IMR-90 (cell line): Measurements from ENCODE around the gene ATP23. TPM values are rescaled to one million over a fixed set of nuclear protein-coding genes. Genes with fewer than 3 reads are reported as not detected.

ENCODE experiments used
- ATAC-seq: fragments of 200-7000 bp; cut with Tn5 transposase; 2 replicates; pipeline ENCODE4 v1.9.1; 2020; ENCODE audit warnings: low read depth, mild to moderate bottlenecking, moderate library complexity
- BruUV-seq: library from RNA; stranded (reverse); fragments of 400-500 nt; replicated peaks from 2 replicates; lab custom pipeline; 2021; lab: Mats Ljungman, UMichigan
- CTCF ChIA-PET: fragments of 300-600 bp; formaldehyde crosslinking; extraction: SDS; loops from one replicate; lab custom pipeline; 2021; ENCODE audit warnings: antibody characterized with exemption; lab: Yijun Ruan, JAX
- POLR2A ChIA-PET: fragments of 300-600 bp; sonication (Branson Sonifier 250); formaldehyde crosslinking; loops from one replicate; lab custom pipeline; 2022; ENCODE audit warnings: antibody characterized with exemption; ENCODE audit not compliant: unreplicated experiment; lab: Charles Lee
- DNase-seq: peaks from one replicate; pipeline ENCODE4 v3.0.0; 2013
- H2AFZ ChIP-seq: replicated peaks from 2 replicates; pipeline ENCODE3; 2013; ENCODE audit warnings: low read length, mild to moderate bottlenecking; ENCODE audit not compliant: poor library complexity
- H2AK5ac ChIP-seq: 2 replicates; pipeline ENCODE4 v1.6.1; 2013; ENCODE audit warnings: low read depth, low read length, inconsistent platforms
- H2AK9ac ChIP-seq: replicated peaks from 2 replicates; pipeline ENCODE3; 2013; ENCODE audit warnings: mild to moderate bottlenecking, low read depth, low read length, moderate library complexity; ENCODE audit not compliant: poor library complexity
- H2BK120ac ChIP-seq: 2 replicates; pipeline ENCODE4 v1.6.1; 2013; ENCODE audit warnings: low read depth, low read length, inconsistent platforms
- H2BK15ac ChIP-seq: 3 replicates; pipeline ENCODE4 v1.6.1; 2013; ENCODE audit warnings: low read depth, low read length, inconsistent platforms
- H2BK20ac ChIP-seq: 2 replicates; pipeline ENCODE4 v1.6.1; 2013; ENCODE audit warnings: low read depth, mild to moderate bottlenecking, inconsistent platforms, low read length, moderate library complexity
- H2BK5ac ChIP-seq: 2 replicates; pipeline ENCODE4 v1.6.1; 2013; ENCODE audit warnings: mild to moderate bottlenecking, low read depth, low read length, inconsistent platforms; ENCODE audit not compliant: poor library complexity, severe bottlenecking
- H3K14ac ChIP-seq: replicated peaks from 2 replicates; pipeline ENCODE4 v1.6.1; 2013; ENCODE audit warnings: low read depth, low read length, inconsistent platforms
- H3K18ac ChIP-seq: 2 replicates; pipeline ENCODE4 v1.6.1; 2013; ENCODE audit warnings: low read depth, low read length, control low read depth
- H3K23ac ChIP-seq: 2 replicates; pipeline ENCODE4 v1.6.1; 2013; ENCODE audit warnings: low read depth, low read length, inconsistent platforms
- H3K27ac ChIP-seq: 2 replicates; pipeline ENCODE4 v1.5.1; 2013; ENCODE audit warnings: mild to moderate bottlenecking, control low read depth, low read length; ENCODE audit not compliant: insufficient read depth
- H3K27me3 ChIP-seq: 2 replicates; pipeline ENCODE4 v1.6.1; 2013; ENCODE audit warnings: low read length; ENCODE audit not compliant: control insufficient read depth, insufficient read depth
- H3K36me3 ChIP-seq: 2 replicates; pipeline ENCODE4 v1.6.1; 2013; ENCODE audit warnings: low read length, mixed read lengths; ENCODE audit not compliant: control insufficient read depth, insufficient read depth
- H3K4ac ChIP-seq: 2 replicates; pipeline ENCODE4 v1.6.1; 2013; ENCODE audit warnings: low read depth, low read length, inconsistent platforms
- H3K4me1 ChIP-seq: 2 replicates; pipeline ENCODE4 v1.6.1; 2013; ENCODE audit warnings: low read length, mixed read lengths; ENCODE audit not compliant: control insufficient read depth, insufficient read depth
- H3K4me2 ChIP-seq: 2 replicates; pipeline ENCODE4 v1.6.1; 2013; ENCODE audit warnings: low read depth, mild to moderate bottlenecking, control low read depth, low read length, moderate library complexity
- H3K4me3 ChIP-seq: 2 replicates; pipeline ENCODE4 v1.5.1; 2013; ENCODE audit warnings: low read depth, mild to moderate bottlenecking, control low read depth, low read length, moderate library complexity; ENCODE audit not compliant: insufficient read depth
- H3K56ac ChIP-seq: 2 replicates; pipeline ENCODE4 v1.6.1; 2013; ENCODE audit warnings: low read length, inconsistent platforms; ENCODE audit not compliant: insufficient read depth; ENCODE audit errors: extremely low read depth
- H3K79me1 ChIP-seq, 2 experiments: 2 replicates each; pipeline ENCODE4 v1.6.1; 2013; ENCODE audit warnings: low read length in 2 of 2, inconsistent platforms in 1 of 2, low read depth in 1 of 2
- H3K9ac ChIP-seq: 2 replicates; pipeline ENCODE4 v1.6.1; 2013; ENCODE audit warnings: low read depth, low read length, control low read depth
- H3K9me1 ChIP-seq: 2 replicates; pipeline ENCODE4 v1.6.1; 2013; ENCODE audit warnings: low read length, inconsistent platforms; ENCODE audit not compliant: insufficient read depth
- H3K9me3 ChIP-seq: 2 replicates; pipeline ENCODE4 v1.6.1; 2013; ENCODE audit warnings: low read length; ENCODE audit not compliant: control insufficient read depth, insufficient read depth
- H4K20me1 ChIP-seq: 2 replicates; pipeline ENCODE4 v1.6.1; 2013; ENCODE audit warnings: low read length, inconsistent platforms; ENCODE audit not compliant: insufficient read depth
- H4K5ac ChIP-seq: 2 replicates; pipeline ENCODE4 v1.6.1; 2013; ENCODE audit warnings: mild to moderate bottlenecking, low read depth, low read length, control low read depth
- H4K8ac ChIP-seq, 2 experiments: 2 replicates each; pipeline ENCODE4 v1.6.1; 2013; ENCODE audit warnings: low read depth in 2 of 2, low read length in 2 of 2, control low read depth in 1 of 2, inconsistent platforms in 1 of 2
- H4K91ac ChIP-seq: 2 replicates; pipeline ENCODE4 v1.6.1; 2013; ENCODE audit warnings: low read depth, low read length, inconsistent platforms; ENCODE audit not compliant: insufficient read depth
- BHLHE40 ChIP-seq: fragments of 150-350 bp; IDR thresholded peaks from 2 replicates; pipeline ENCODE4 v1.6.1; 2016; ENCODE audit warnings: mild to moderate bottlenecking, low read depth, low read length
- CEBPB ChIP-seq: IDR thresholded peaks from 2 replicates; pipeline ENCODE4 v1.6.1; 2012; ENCODE audit warnings: low read depth, low read length, improper control_type of control experiment
- CHD1 ChIP-seq: IDR thresholded peaks from 2 replicates; pipeline ENCODE4 v1.6.1; 2012; ENCODE audit warnings: low read depth, low read length, improper control_type of control experiment
- FOS ChIP-seq: fragments of 150-350 bp; IDR thresholded peaks from 2 replicates; pipeline ENCODE4 v1.6.1; 2016; ENCODE audit warnings: low read depth, low read length
- MAFK ChIP-seq: IDR thresholded peaks from 2 replicates; pipeline ENCODE4 v1.6.1; 2012; ENCODE audit warnings: low read depth, low read length, improper control_type of control experiment
- MAZ ChIP-seq: IDR thresholded peaks from 2 replicates; pipeline ENCODE4 v1.6.1; 2012; ENCODE audit warnings: low read depth, mild to moderate bottlenecking, low read length, improper control_type of control experiment, moderate library complexity, borderline replicate concordance
- MXI1 ChIP-seq: IDR thresholded peaks from 2 replicates; pipeline ENCODE4 v1.6.1; 2012; ENCODE audit warnings: low read depth, mild to moderate bottlenecking, low read length, moderate library complexity, borderline replicate concordance
- NFE2L2 ChIP-seq: fragments of 150-350 bp; IDR thresholded peaks from 2 replicates; pipeline ENCODE4 v1.6.1; 2016; ENCODE audit warnings: low read depth, mild to moderate bottlenecking, low read length
- POLR2A ChIP-seq: IDR thresholded peaks from 2 replicates; pipeline ENCODE4 v1.6.1; 2012; ENCODE audit warnings: mild to moderate bottlenecking, low read depth, low read length
- RAD21 ChIP-seq: IDR thresholded peaks from 2 replicates; pipeline ENCODE4 v1.6.1; 2012; ENCODE audit warnings: low read length, improper control_type of control experiment
- RCOR1 ChIP-seq: IDR thresholded peaks from 2 replicates; pipeline ENCODE4 v1.6.1; 2012; ENCODE audit warnings: mild to moderate bottlenecking, low read length, improper control_type of control experiment; ENCODE audit not compliant: insufficient replicate concordance
- RFX5 ChIP-seq: IDR thresholded peaks from 2 replicates; pipeline ENCODE4 v1.8.0; 2012; ENCODE audit warnings: low read depth, mild to moderate bottlenecking, low read length, moderate library complexity
- SMC3 ChIP-seq: fragments of 150-350 bp; IDR thresholded peaks from 2 replicates; pipeline ENCODE4 v1.6.1; 2016; ENCODE audit warnings: low read depth, mild to moderate bottlenecking, antibody characterized with exemption, low read length, moderate library complexity
- USF2 ChIP-seq: fragments of 150-350 bp; IDR thresholded peaks from 2 replicates; pipeline ENCODE4 v1.6.1; 2017; ENCODE audit warnings: mild to moderate bottlenecking, antibody characterized with exemption, low read length, low read depth
- WGBS, 2 experiments: methylation state at CpG; one replicate each; pipeline versions ENCODE4 v1.1.5 to v1.1.7; 2013; ENCODE audit warnings: missing lambda C conversion rate in 2 of 2; ENCODE audit not compliant: insufficient read length in 1 of 2; ENCODE audit errors: extremely low coverage in 2 of 2; 5-methylcytosine and 5-hydroxymethylcytosine counted together
- dilution Hi-C: fragments of 300-500 bp; cut with HindIII; formaldehyde crosslinking; loops from one replicate; pipeline ENCODE4 v1.14.3; 2018; ENCODE audit warnings: low sequenced_read_pairs; ENCODE audit not compliant: unreplicated experiment
- in situ Hi-C: fragments of 300-500 bp; cut with MboI; formaldehyde crosslinking; loops from 3 replicates; pipeline ENCODE4 v1.14.3; 2019; ENCODE audit warnings: low sequenced_read_pairs, inconsistent platforms, mixed read lengths
- intact Hi-C: fragments of 100-400 bp; cut with micrococcal nuclease; formaldehyde crosslinking; loops from 2 replicates; pipeline ENCODE4 v1.10.0; 2022
- polyA plus RNA-seq, 3 experiments: library from polyadenylated mRNA; depleted of rRNA; stranded (reverse); fragments of >200 nt; gene quantifications; 2 replicates each; pipeline ENCODE4 v1.2.3, GENCODE V29; 2012; ENCODE audit warnings: low replicate concordance in 1 of 3
- total RNA-seq: library from RNA; depleted of rRNA; stranded (reverse); fragments of >200 nt; gene quantifications from 2 replicates; pipeline ENCODE4 v1.2.3, GENCODE V29; 2012
- TF ChIP-seq, protein P1 (sequence below): fragments of 150-350 bp; IDR thresholded peaks from 2 replicates; pipeline ENCODE4 v1.6.1; 2016; ENCODE audit warnings: low read depth, mild to moderate bottlenecking, low read length, moderate library complexity, borderline replicate concordance
- TF ChIP-seq, protein P2 (sequence below): conservative IDR thresholded peaks from 2 replicates; pipeline ENCODE4 v1.5.1; 2012; ENCODE audit warnings: mild to moderate bottlenecking, low read depth, low read length, improper control_type of control experiment

The ATP23 gene
- total and polyA plus RNA-seq, 2 of the 4 experiments (the other 2 are of a cell fraction), result 6.4 to 7.2 TPM

GRCh38 chr12:57943438-57944080 is 2.2 kb downstream of the ATP23 start:
- BruUV-seq, result no TSS peak
- no peaks in the 10 kb centered on the region for H4K20me1 ChIP-seq

More at GRCh38 chr12:57943438-57944080, 2.2 kb downstream of the ATP23 start:
- Histone ChIP-seq H3K9ac (no peak overlapping the region), H3K18ac (no peak overlapping the region), H3K4me3 (no peak overlapping the region), H2AFZ (no peak overlapping the region), H3K36me3 (no peaks in the 10 kb centered on the region), H3K4ac (no peak overlapping the region), H2AK5ac (no peak overlapping the region), H4K91ac (no peak overlapping the region), H2BK15ac (no peak overlapping the region), H3K9me1 (0 out of 2 replicates have a peak, but pooled peaks cover 2% of the 10 kb centered on the region), H3K4me1 (0 out of 2 replicates have a peak, but pooled peaks cover 3% of the 10 kb centered on the region), H2BK5ac (no peak overlapping the region), H4K8ac (no peak overlapping the region), H2BK20ac (no peak overlapping the region), H3K9me3 (no peaks in the 10 kb centered on the region), H2BK120ac (no peak overlapping the region), H2AK9ac (no peak overlapping the region), H3K79me1 (peaks cover 7 to 8% of the 10 kb centered on the region in 2 experiments; a peak in 2 of 4 replicates), H3K23ac (no peak overlapping the region), H3K14ac (no peak overlapping the region), H3K4me2 (no peak overlapping the region), H3K56ac (no peak overlapping the region), H3K27ac (no peak overlapping the region), H4K5ac (no peak overlapping the region), H3K27me3 (no peaks in the 10 kb centered on the region)
- in situ Hi-C loops, result no loop called here
- ATAC-seq (no peak), DNase-seq (no peak)
- TF ChIP-seq USF2, result no peak
- TF ChIP-seq BHLHE40, result no peak
- TF ChIP-seq, protein P1, sequence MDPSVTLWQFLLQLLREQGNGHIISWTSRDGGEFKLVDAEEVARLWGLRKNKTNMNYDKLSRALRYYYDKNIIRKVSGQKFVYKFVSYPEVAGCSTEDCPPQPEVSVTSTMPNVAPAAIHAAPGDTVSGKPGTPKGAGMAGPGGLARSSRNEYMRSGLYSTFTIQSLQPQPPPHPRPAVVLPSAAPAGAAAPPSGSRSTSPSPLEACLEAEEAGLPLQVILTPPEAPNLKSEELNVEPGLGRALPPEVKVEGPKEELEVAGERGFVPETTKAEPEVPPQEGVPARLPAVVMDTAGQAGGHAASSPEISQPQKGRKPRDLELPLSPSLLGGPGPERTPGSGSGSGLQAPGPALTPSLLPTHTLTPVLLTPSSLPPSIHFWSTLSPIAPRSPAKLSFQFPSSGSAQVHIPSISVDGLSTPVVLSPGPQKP, result no peak
- TF ChIP-seq SMC3, result no peak
- TF ChIP-seq FOS, result no peak
- TF ChIP-seq CHD1, result no peak
- TF ChIP-seq RAD21, result no peak
- no peak for TF ChIP-seq MAZ
- no peak for TF ChIP-seq POLR2A
- TF ChIP-seq MXI1, result no peak
- no peak for TF ChIP-seq RCOR1
- TF ChIP-seq MAFK, result no peak
- TF ChIP-seq, protein P2, sequence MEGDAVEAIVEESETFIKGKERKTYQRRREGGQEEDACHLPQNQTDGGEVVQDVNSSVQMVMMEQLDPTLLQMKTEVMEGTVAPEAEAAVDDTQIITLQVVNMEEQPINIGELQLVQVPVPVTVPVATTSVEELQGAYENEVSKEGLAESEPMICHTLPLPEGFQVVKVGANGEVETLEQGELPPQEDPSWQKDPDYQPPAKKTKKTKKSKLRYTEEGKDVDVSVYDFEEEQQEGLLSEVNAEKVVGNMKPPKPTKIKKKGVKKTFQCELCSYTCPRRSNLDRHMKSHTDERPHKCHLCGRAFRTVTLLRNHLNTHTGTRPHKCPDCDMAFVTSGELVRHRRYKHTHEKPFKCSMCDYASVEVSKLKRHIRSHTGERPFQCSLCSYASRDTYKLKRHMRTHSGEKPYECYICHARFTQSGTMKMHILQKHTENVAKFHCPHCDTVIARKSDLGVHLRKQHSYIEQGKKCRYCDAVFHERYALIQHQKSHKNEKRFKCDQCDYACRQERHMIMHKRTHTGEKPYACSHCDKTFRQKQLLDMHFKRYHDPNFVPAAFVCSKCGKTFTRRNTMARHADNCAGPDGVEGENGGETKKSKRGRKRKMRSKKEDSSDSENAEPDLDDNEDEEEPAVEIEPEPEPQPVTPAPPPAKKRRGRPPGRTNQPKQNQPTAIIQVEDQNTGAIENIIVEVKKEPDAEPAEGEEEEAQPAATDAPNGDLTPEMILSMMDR, result no peak
- no peak for TF ChIP-seq CEBPB
- TF ChIP-seq RFX5, result no peak
- no peak for TF ChIP-seq NFE2L2
- CTCF ChIA-PET, result interaction anchor here (0.5 kb wide), 1 partner anchor 10 kb away, joined by 3 read pairs; no protein-coding TSS in a partner anchor
- POLR2A ChIA-PET, result no interaction called here
- intact Hi-C loops, result no loop called here
- dilution Hi-C loops, result no loop called here
- 100% methylated on average over 1 of the region's 2 CpGs; no CpG with 5 or more reads in 1 of the 2 experiments for WGBS, 2 experiments
